Measurements from ENCODE around the gene ERBB4. TPM values are rescaled to one million over a fixed set of nuclear protein-coding genes. Genes with fewer than 3 reads are reported as not detected.

The ERBB4 gene
- total RNA-seq, 8 experiments from 2014 or later: 0.14 to 27.9 (median 7.9) TPM

GRCh38 chr2:211996857-211997256 lies 541.7 kb downstream of the ERBB4 start:
- Histone ChIP-seq H3K4me3 (no peak overlapping the region), H3K27ac (no peak overlapping the region), H3K4me1 (replicated peaks in 1 of 2) (peaks cover 2 to 8% of the 10 kb centered on the region in 2 donors)
- no peak for ATAC-seq (replicated peaks in 6 of 8)
- in situ Hi-C loops (cut with MboI; ENCODE audit: low pct_unique_long_range_greater_than_20kb in 2 of 9, low sequenced_read_pairs in 9 of 9, unreplicated experiment in 9 of 9): no loop called here
- WGBS, 10 experiments: 23 to 94% (median 71%) methylated on average over 1 to 4 of the region's 4 CpGs; no CpG with 5 or more reads in 2 of the 10 experiments

DNA sequence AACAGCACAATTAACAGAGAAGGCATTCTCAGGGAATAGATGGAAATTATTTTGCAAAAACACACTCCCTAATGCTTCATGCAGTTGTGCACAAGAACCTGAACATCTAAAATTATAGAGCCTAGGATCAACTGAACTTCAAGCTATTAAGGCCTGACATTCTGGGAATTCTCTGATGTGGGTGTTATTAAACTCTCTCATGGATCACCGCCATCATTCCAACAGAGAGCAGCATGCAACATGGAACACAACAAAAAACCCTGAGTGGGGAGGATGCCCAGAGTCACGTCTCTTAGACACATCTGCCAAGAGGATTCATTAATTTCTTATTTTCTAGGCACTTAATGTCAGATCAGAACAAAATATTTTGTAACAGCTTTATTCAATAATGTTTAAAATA lies 543.8 kb downstream of the ERBB4 start:
- in situ Hi-C loops (cut with MboI; ENCODE audit: low pct_unique_long_range_greater_than_20kb in 2 of 9, low sequenced_read_pairs in 9 of 9, unreplicated experiment in 9 of 9): no loop called here
- 10 to 100% (median 88%) methylated on average over 1 to 2 of the region's 2 CpGs; no CpG with 5 or more reads in 4 of the 10 experiments for WGBS, 10 experiments
- Histone ChIP-seq H3K4me3 (no peak overlapping the region), H3K27ac (no peak overlapping the region), H3K4me1 (replicated peaks in 1 of 2) (no peaks in the 10 kb centered on the region)
- ATAC-seq (replicated peaks in 6 of 8): no peak

GRCh38 chr2:211990335-211990734 lies 548.3 kb downstream of the ERBB4 start:
- Histone ChIP-seq H3K4me3 (no peak overlapping the region), H3K4me1 (replicated peaks in 1 of 2) (no peaks in the 10 kb centered on the region), H3K27ac (no peak overlapping the region)
- WGBS, 10 experiments: 0 to 100% (median 86%) methylated on average over 1 of the region's 1 CpG; no CpG with 5 or more reads in 1 of the 10 experiments
- ATAC-seq (replicated peaks in 6 of 8): no peak
- in situ Hi-C loops (cut with MboI; ENCODE audit: low pct_unique_long_range_greater_than_20kb in 2 of 9, low sequenced_read_pairs in 9 of 9, unreplicated experiment in 9 of 9): no loop called here

GRCh38 chr2:211986313-211986712 lies 552.3 kb downstream of the ERBB4 start:
- ATAC-seq (replicated peaks in 6 of 8): peak in 3 of 8 experiments; percentile 30 to 58 (median 58)
- in situ Hi-C loops (cut with MboI; ENCODE audit: low pct_unique_long_range_greater_than_20kb in 2 of 9, low sequenced_read_pairs in 9 of 9, unreplicated experiment in 9 of 9): no loop called here
- peaks cover 3 to 12% of the 10 kb centered on the region in 2 donors for H3K4me1 ChIP-seq (replicated peaks in 1 of 2)
- no peak overlapping the region for H3K4me3 ChIP-seq
- WGBS, 10 experiments: 0 to 69% (median 49%) methylated on average over 1 to 2 of the region's 2 CpGs; no CpG with 5 or more reads in 1 of the 10 experiments
- no peak overlapping the region for H3K27ac ChIP-seq

- no peak overlapping the region for H3K4me3 ChIP-seq
- in situ Hi-C loops (cut with MboI; ENCODE audit: low pct_unique_long_range_greater_than_20kb in 2 of 9, low sequenced_read_pairs in 9 of 9, unreplicated experiment in 9 of 9): no loop called here
- H3K4me1 ChIP-seq (replicated peaks in 1 of 2): peaks cover 3 to 12% of the 10 kb centered on the region in 2 donors
- ATAC-seq (replicated peaks in 6 of 8): no peak
- WGBS, 10 experiments: 0 to 100% (median 89%) methylated on average over 1 of the region's 1 CpG
- H3K27ac ChIP-seq: no peak overlapping the region
Observed at GRCh38 chr2:211985393-211985792, 553.2 kb downstream of the ERBB4 start.

DNA sequence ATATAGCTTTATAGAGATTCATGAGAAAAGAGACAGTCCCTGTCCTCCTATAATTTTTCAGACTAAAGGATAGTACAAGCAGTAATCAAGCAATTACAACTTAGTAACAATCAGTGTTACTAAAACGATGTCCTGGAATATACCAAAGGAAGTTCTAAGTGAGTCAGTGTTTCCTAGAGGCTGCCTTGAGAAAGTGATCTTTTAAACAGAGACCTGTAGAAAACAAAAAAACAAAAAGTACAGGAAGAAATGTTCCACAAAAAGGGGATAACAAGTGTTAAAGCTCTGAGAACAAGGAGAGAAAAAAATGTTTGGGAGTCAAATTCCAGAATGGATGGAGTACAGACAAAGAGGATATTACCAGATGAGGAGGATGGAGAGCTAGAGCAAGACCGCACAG lies 556.4 kb downstream of the ERBB4 start:
- Histone ChIP-seq H3K27ac (no peak overlapping the region), H3K4me1 (replicated peaks in 1 of 2) (peaks cover 3 to 12% of the 10 kb centered on the region in 2 donors), H3K4me3 (no peak overlapping the region)
- no peak for ATAC-seq (replicated peaks in 6 of 8)
- 35 to 100% (median 63%) methylated on average over 1 to 2 of the region's 2 CpGs for WGBS, 10 experiments
- in situ Hi-C loops (cut with MboI; ENCODE audit: low pct_unique_long_range_greater_than_20kb in 2 of 9, low sequenced_read_pairs in 9 of 9, unreplicated experiment in 9 of 9): no loop called here

DNA sequence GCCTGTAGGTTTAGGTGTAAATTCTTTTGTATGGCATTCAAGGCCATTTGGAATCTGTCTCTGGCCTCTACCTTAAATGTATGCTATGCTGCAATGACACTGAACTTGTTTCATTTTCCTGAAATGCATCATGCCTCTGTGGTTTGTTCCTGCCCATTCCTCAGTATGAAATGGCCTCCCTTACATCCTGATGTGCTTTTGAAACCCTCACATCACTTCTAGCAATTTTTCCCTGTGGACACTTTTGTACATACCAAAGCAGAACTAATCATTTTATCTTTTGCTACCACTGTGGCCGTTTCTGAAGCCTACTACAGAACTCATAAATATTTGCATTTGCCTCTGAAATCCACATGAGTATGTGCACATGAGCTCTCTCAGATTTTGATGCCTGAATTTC lies 557.2 kb downstream of the ERBB4 start:
- H3K4me3 ChIP-seq: no peak overlapping the region
- in situ Hi-C loops (cut with MboI; ENCODE audit: low pct_unique_long_range_greater_than_20kb in 2 of 9, low sequenced_read_pairs in 9 of 9, unreplicated experiment in 9 of 9): no loop called here
- 0 to 100% (median 60%) methylated on average over 1 of the region's 1 CpG; no CpG with 5 or more reads in 1 of the 10 experiments for WGBS, 10 experiments
- no peak overlapping the region for H3K27ac ChIP-seq
- peak in 2 of 8 experiments; percentile 16 to 22 for ATAC-seq (replicated peaks in 6 of 8)
- peaks cover 3 to 12% of the 10 kb centered on the region in 2 donors for H3K4me1 ChIP-seq (replicated peaks in 1 of 2)

DNA sequence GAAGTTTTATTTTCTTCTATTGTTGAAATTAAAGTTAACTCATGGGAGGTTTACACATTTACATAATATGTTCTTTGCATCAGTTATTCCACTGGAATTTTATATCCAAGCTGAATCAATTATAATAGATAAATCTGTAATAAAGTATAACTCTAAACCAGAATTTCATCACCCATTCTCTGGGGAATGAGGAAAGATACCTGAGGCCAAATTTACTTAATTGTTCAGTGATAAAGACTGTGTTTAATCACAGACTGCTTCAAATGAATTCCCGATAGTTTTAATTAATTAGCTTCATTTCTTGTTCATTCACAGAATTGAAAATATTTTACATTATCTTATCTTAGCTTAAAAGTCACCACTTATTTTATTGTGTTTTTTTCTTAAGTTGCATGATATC lies 562.5 kb downstream of the ERBB4 start:
- WGBS, 10 experiments: 36 to 100% (median 94%) methylated on average over 1 of the region's 1 CpG; no CpG with 5 or more reads in 1 of the 10 experiments
- no peak overlapping the region for H3K4me3 ChIP-seq
- no peaks in the 10 kb centered on the region for H3K4me1 ChIP-seq (replicated peaks in 1 of 2)
- in situ Hi-C loops (cut with MboI; ENCODE audit: low pct_unique_long_range_greater_than_20kb in 2 of 9, low sequenced_read_pairs in 9 of 9, unreplicated experiment in 9 of 9): no loop called here
- no peak overlapping the region for H3K27ac ChIP-seq
- ATAC-seq (replicated peaks in 6 of 8): no peak

GRCh38 chr2:211967234-211967633 lies 571.4 kb downstream of the ERBB4 start:
- H3K27ac ChIP-seq: no peak overlapping the region
- WGBS, 10 experiments: 14 to 100% (median 100%) methylated on average over 1 of the region's 1 CpG; no CpG with 5 or more reads in 2 of the 10 experiments
- no peak overlapping the region for H3K4me3 ChIP-seq
- peaks cover 0 to 3% of the 10 kb centered on the region in 2 donors for H3K4me1 ChIP-seq (replicated peaks in 1 of 2)
- ATAC-seq (replicated peaks in 6 of 8): no peak
- in situ Hi-C loops (cut with MboI; ENCODE audit: low pct_unique_long_range_greater_than_20kb in 2 of 9, low sequenced_read_pairs in 9 of 9, unreplicated experiment in 9 of 9): no loop called here

GRCh38 chr2:211963969-211964368 lies 574.6 kb downstream of the ERBB4 start:
- Histone ChIP-seq H3K4me1 (replicated peaks in 1 of 2) (peaks cover 0 to 3% of the 10 kb centered on the region in 2 donors), H3K4me3 (no peak overlapping the region), H3K27ac (no peak overlapping the region)
- ATAC-seq (replicated peaks in 6 of 8): peak in 5 of 8 experiments; percentile 29 to 86 (median 64)
- in situ Hi-C loops (cut with MboI; ENCODE audit: low pct_unique_long_range_greater_than_20kb in 2 of 9, low sequenced_read_pairs in 9 of 9, unreplicated experiment in 9 of 9): no loop called here
- 0 to 90% (median 62%) methylated on average over 1 of the region's 1 CpG; no CpG with 5 or more reads in 6 of the 10 experiments for WGBS, 10 experiments

GRCh38 chr2:211957799-211958198 lies 580.8 kb downstream of the ERBB4 start:
- in situ Hi-C loops (cut with MboI; ENCODE audit: low pct_unique_long_range_greater_than_20kb in 2 of 9, low sequenced_read_pairs in 9 of 9, unreplicated experiment in 9 of 9): no loop called here
- no peak for ATAC-seq (replicated peaks in 6 of 8)
- WGBS, 10 experiments: 0 to 100% (median 86%) methylated on average over 1 of the region's 1 CpG; no CpG with 5 or more reads in 1 of the 10 experiments

GRCh38 chr2:211955648-211956047 lies 583.0 kb downstream of the ERBB4 start:
- H3K4me3 ChIP-seq: no peak overlapping the region
- H3K27ac ChIP-seq: no peak overlapping the region
- in situ Hi-C loops (cut with MboI; ENCODE audit: low pct_unique_long_range_greater_than_20kb in 2 of 9, low sequenced_read_pairs in 9 of 9, unreplicated experiment in 9 of 9): no loop called here
- H3K4me1 ChIP-seq (replicated peaks in 1 of 2): no peaks in the 10 kb centered on the region
- no peak for ATAC-seq (replicated peaks in 6 of 8)
- WGBS, 10 experiments: 0 to 100% (median 67%) methylated on average over 1 of the region's 1 CpG; no CpG with 5 or more reads in 3 of the 10 experiments

More at GRCh38 chr2:211957799-211958198, 580.8 kb downstream of the ERBB4 start:
- H3K4me3 ChIP-seq: no peak overlapping the region
- no peaks in the 10 kb centered on the region for H3K4me1 ChIP-seq (replicated peaks in 1 of 2)
- no peak overlapping the region for H3K27ac ChIP-seq

GRCh38 chr2:211948932-211949331 lies 589.7 kb downstream of the ERBB4 start:
- Histone ChIP-seq H3K27ac (no peak overlapping the region), H3K4me3 (no peak overlapping the region), H3K4me1 (replicated peaks in 1 of 2) (no peaks in the 10 kb centered on the region)
- in situ Hi-C loops (cut with MboI; ENCODE audit: low pct_unique_long_range_greater_than_20kb in 2 of 9, low sequenced_read_pairs in 9 of 9, unreplicated experiment in 9 of 9): no loop called here
- no peak for ATAC-seq (replicated peaks in 6 of 8)
- 0 to 88% (median 71%) methylated on average over 1 to 2 of the region's 2 CpGs; no CpG with 5 or more reads in 2 of the 10 experiments for WGBS, 10 experiments

DNA sequence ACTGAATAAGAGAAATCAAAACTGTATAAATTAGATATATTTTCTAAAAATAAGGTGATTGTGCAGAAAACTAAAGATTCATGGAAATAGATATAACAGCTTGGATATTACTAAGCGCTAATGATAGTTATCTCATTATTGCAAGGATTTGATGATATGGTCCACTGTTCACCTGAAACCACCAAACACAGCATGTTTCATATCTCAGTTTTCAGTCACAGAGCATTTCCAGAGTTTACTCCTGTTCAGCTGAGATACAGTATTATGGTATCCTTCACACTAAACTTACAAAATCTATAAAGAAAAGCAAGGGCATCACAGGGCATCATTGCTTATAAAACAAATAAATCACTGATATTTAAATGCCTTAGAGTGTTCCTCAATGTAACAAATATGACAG lies 591.6 kb downstream of the ERBB4 start:
- in situ Hi-C loops (cut with MboI; ENCODE audit: low pct_unique_long_range_greater_than_20kb in 2 of 9, low sequenced_read_pairs in 9 of 9, unreplicated experiment in 9 of 9): no loop called here
- H3K4me3 ChIP-seq: no peak overlapping the region
- 0 to 56% (median 22%) methylated on average over 1 of the region's 1 CpG; no CpG with 5 or more reads in 5 of the 10 experiments for WGBS, 10 experiments
- H3K27ac ChIP-seq: no peak overlapping the region
- no peak for ATAC-seq (replicated peaks in 6 of 8)
- no peaks in the 10 kb centered on the region for H3K4me1 ChIP-seq (replicated peaks in 1 of 2)
